GM19397 (cell line): Measurements from ENCODE around the gene TAC3.
"Not testable (repeated sequence)": the region's sequence is repeated elsewhere in the genome, so short reads cannot be mapped to it uniquely, and the experiment has no call there.

Experiments used
- ATAC-seq: cut with Tn5 transposase; IDR thresholded peaks from one replicate; pipeline ENCODE4 v1.9.1; 2021; ENCODE audit warnings: mild to moderate bottlenecking, moderate library complexity; ENCODE audit not compliant: unreplicated experiment

Gene TAC3

GRCh38 chr12:56987551-56988053 is 28.7 kb downstream of the TAC3 start:
- no peak for ATAC-seq

- ATAC-seq, result no peak
Observed at GRCh38 chr12:56987011-56987410, 29.3 kb downstream of the TAC3 start.

- ATAC-seq, result not testable (repeated sequence)
Observed at GRCh38 chr12:56985714-56986113, 30.6 kb downstream of the TAC3 start.

GRCh38 chr12:56983386-56983785 is 32.9 kb downstream of the TAC3 start:
- no peak for ATAC-seq

- not testable (repeated sequence) for ATAC-seq
Observed at GRCh38 chr12:56982578-56983236, 33.6 kb downstream of the TAC3 start.

GRCh38 chr12:56980941-56981530 is 35.3 kb downstream of the TAC3 start:
- ATAC-seq, result no peak

- ATAC-seq, result no peak
Observed at GRCh38 chr12:56980268-56980667, 36.1 kb downstream of the TAC3 start.

GRCh38 chr12:56979628-56980027 is 36.7 kb downstream of the TAC3 start:
- no peak for ATAC-seq

GRCh38 chr12:56978397-56979138 is 37.8 kb downstream of the TAC3 start:
- ATAC-seq, result no peak

GRCh38 chr12:56977361-56977760 is 39.0 kb downstream of the TAC3 start:
- not testable (repeated sequence) for ATAC-seq

GRCh38 chr12:56974224-56974623 is 42.1 kb downstream of the TAC3 start:
- not testable (repeated sequence) for ATAC-seq

GRCh38 chr12:56968910-56969309 is 47.4 kb downstream of the TAC3 start:
- not testable (repeated sequence) for ATAC-seq

GRCh38 chr12:56965997-56966642 is 50.2 kb downstream of the TAC3 start:
- not testable (repeated sequence) for ATAC-seq

GRCh38 chr12:56965124-56965523 is 51.2 kb downstream of the TAC3 start:
- not testable (repeated sequence) for ATAC-seq

GRCh38 chr12:56963557-56963956 is 52.8 kb downstream of the TAC3 start:
- not testable (repeated sequence) for ATAC-seq

GRCh38 chr12:56962247-56962646 is 54.1 kb downstream of the TAC3 start:
- not testable (repeated sequence) for ATAC-seq
